OCI-LY7 (cell line): Measurements from ENCODE around the gene TTC38. TPM values are rescaled to one million over a fixed set of nuclear protein-coding genes. Genes with fewer than 3 reads are reported as not detected.
A peak's percentile ranks its signal among the peaks of the same experiment; 100 is the strongest.

Experiments
- BruUV-seq: library from RNA; stranded (reverse); fragments of 400-500 nt; replicated peaks from 2 replicates; lab custom pipeline; 2021; lab: Mats Ljungman, UMichigan
- CTCF ChIA-PET: fragments of 300-600 bp; sonication (Branson Sonifier 250); formaldehyde crosslinking; loops from one replicate; lab custom pipeline; 2022; ENCODE audit warnings: antibody characterized with exemption; ENCODE audit not compliant: unreplicated experiment; lab: Charles Lee
- POLR2A ChIA-PET: fragments of 300-600 bp; sonication (Branson Sonifier 250); formaldehyde crosslinking; loops from one replicate; lab custom pipeline; 2022; ENCODE audit warnings: antibody characterized with exemption; lab: Charles Lee
- DNase-seq: peaks from one replicate; pipeline ENCODE4 v3.0.0-alpha.2; 2015; ENCODE audit warnings: low spot score
- H2AFZ ChIP-seq: fragments of 200-600 bp; sonication (generic), shearing (Covaris generic); 2 replicates; pipeline ENCODE4 v1.6.1; 2014; ENCODE audit warnings: mild to moderate bottlenecking, antibody characterized with exemption, low read length, moderate library complexity
- H3K27ac ChIP-seq: fragments of 200-600 bp; sonication (generic); 2 replicates; pipeline ENCODE4 v1.5.1; 2014; ENCODE audit warnings: mixed run types, low read depth, mild to moderate bottlenecking, moderate library complexity, low read length, inconsistent platforms; ENCODE audit not compliant: poor library complexity, severe bottlenecking
- H3K36me3 ChIP-seq: fragments of 200-600 bp; sonication (generic); 2 replicates; pipeline ENCODE4 v1.6.1; 2014; ENCODE audit warnings: mild to moderate bottlenecking, antibody characterized with exemption, low read length, moderate library complexity, mixed read lengths; ENCODE audit not compliant: insufficient read depth
- H3K4me1 ChIP-seq: fragments of 200-600 bp; sonication (generic); 2 replicates; pipeline ENCODE4 v1.5.1; 2014; ENCODE audit warnings: mild to moderate bottlenecking, low read length; ENCODE audit not compliant: insufficient read depth, poor library complexity, severe bottlenecking
- H3K4me2 ChIP-seq: fragments of 200-600 bp; sonication (generic); 2 replicates; pipeline ENCODE4 v1.6.1; 2014; ENCODE audit warnings: mild to moderate bottlenecking, low read length
- H3K4me3 ChIP-seq: fragments of 200-600 bp; sonication (generic); 2 replicates; pipeline ENCODE4 v1.5.1; 2014; ENCODE audit warnings: mild to moderate bottlenecking, low read depth, low read length; ENCODE audit not compliant: poor library complexity, severe bottlenecking
- H3K79me2 ChIP-seq: fragments of 200-600 bp; sonication (generic); 2 replicates; pipeline ENCODE4 v1.6.1; 2016; ENCODE audit warnings: low read depth, mild to moderate bottlenecking, low read length, moderate library complexity, mixed read lengths; ENCODE audit not compliant: insufficient read depth
- H3K9me2 ChIP-seq: fragments of 200-600 bp; sonication (generic); 2 replicates; pipeline ENCODE4 v1.6.1; 2016; ENCODE audit warnings: mild to moderate bottlenecking, low read length, mixed read lengths; ENCODE audit not compliant: insufficient read depth
- H3K9me3 ChIP-seq: fragments of 200-600 bp; sonication (generic); 2 replicates; pipeline ENCODE4 v1.6.1; 2014; ENCODE audit warnings: mild to moderate bottlenecking, mixed run types, low read length, mixed read lengths
- H4K20me1 ChIP-seq: fragments of 200-600 bp; sonication (generic); 2 replicates; pipeline ENCODE4 v1.6.1; 2014; ENCODE audit warnings: mild to moderate bottlenecking, antibody characterized with exemption, low read length, moderate library complexity, mixed read lengths; ENCODE audit not compliant: insufficient read depth
- CTCF ChIP-seq: fragments of 200-600 bp; sonication (generic); conservative IDR thresholded peaks from 2 replicates; pipeline ENCODE4 v1.5.1; 2014; ENCODE audit warnings: mild to moderate bottlenecking, antibody characterized with exemption, low read length, moderate library complexity, mixed read lengths
- EZH2phosphoT487 ChIP-seq: fragments of 200-600 bp; sonication (generic); IDR thresholded peaks from 2 replicates; pipeline ENCODE4 v1.6.1; 2018; ENCODE audit warnings: low read depth, borderline replicate concordance, mild to moderate bottlenecking, mixed run types, antibody characterized with exemption, low read length, moderate library complexity, mixed read lengths
- intact Hi-C: fragments of 100-400 bp; cut with micrococcal nuclease; formaldehyde crosslinking; loops from one replicate; pipeline ENCODE4 v1.10.0; 2022; ENCODE audit not compliant: unreplicated experiment
- total RNA-seq, 2 experiments: library from RNA; depleted of rRNA in 1 of 2; stranded (reverse); fragments of >200 nt in 1 of 2; shearing (Covaris generic) in 1 of 2; gene quantifications; 2 replicates each; pipeline ENCODE4 v1.2.3, GENCODE V29; 2014 to 2022

TTC38 gene
- total RNA-seq, 2 experiments from 2014 or later, result 0.44 to 2.7 TPM

GRCh38 chr22:46286941-46287872 is 19.4 kb downstream of the TTC38 start:
- Histone ChIP-seq H3K36me3 (no peaks in the 10 kb centered on the region), H3K79me2 (no peaks in the 10 kb centered on the region), H3K4me1 (peaks cover 19% of the 10 kb centered on the region), H4K20me1 (no peaks in the 10 kb centered on the region), H3K4me3 (peak overlapping the region; percentile 50), H3K4me2 (peak overlapping the region; percentile 56), H3K27ac (no peak overlapping the region), H3K9me3 (no peaks in the 10 kb centered on the region), H2AFZ (peak overlapping the region; percentile 32; the same call in 1 of the 2 replicates), H3K9me2 (no peaks in the 10 kb centered on the region)
- intact Hi-C loops, result no loop called here
- TF ChIP-seq CTCF (no peak), EZH2phosphoT487 (no peak)
- no TSS peak for BruUV-seq
- POLR2A ChIA-PET, result interaction anchor here (0.6 to 1.3 kb wide), 2 partner anchors 9 to 38 kb away, joined by 3 to 4 read pairs; no protein-coding TSS in a partner anchor
- no peak for DNase-seq
- CTCF ChIA-PET, result no interaction called here

GRCh38 chr22:46287873-46288751 is 20.3 kb downstream of the TTC38 start:
- Histone ChIP-seq H2AFZ (peak overlapping the region; percentile 32; the same call in 1 of the 2 replicates), H3K9me3 (no peaks in the 10 kb centered on the region), H3K79me2 (no peaks in the 10 kb centered on the region), H3K4me2 (peak overlapping the region; percentile 56), H3K4me1 (peaks cover 28% of the 10 kb centered on the region), H3K27ac (peak overlapping the region; percentile 26), H3K4me3 (peak overlapping the region; percentile 50), H3K9me2 (no peaks in the 10 kb centered on the region), H4K20me1 (no peaks in the 10 kb centered on the region), H3K36me3 (no peaks in the 10 kb centered on the region)
- intact Hi-C loops, result no loop called here
- BruUV-seq, result TSS peak; percentile 81
- POLR2A ChIA-PET, result interaction anchor here (0.8 kb wide), 1 partner anchor 11 kb away, joined by 3 read pairs; no protein-coding TSS in a partner anchor
- CTCF ChIA-PET, result interaction anchor here (1.0 kb wide), 1 partner anchor 12 kb away, joined by 4 read pairs; no protein-coding TSS in a partner anchor
- no peak for TF ChIP-seq CTCF
- TF ChIP-seq EZH2phosphoT487, result no peak
- peak; percentile 84 for DNase-seq
